ENCODE data around the gene KIAA0930.

GRCh38 chr22:45268958-45269844, 28.5 kb upstream of the KIAA0930 start:
- TF ChIP-seq CTCF (IDR thresholded peaks at IDR 0.05; ENCODE audit: low read length) (peak; percentile 80), EZH2 (IDR thresholded peaks at IDR 0.05; ENCODE audit: borderline replicate concordance, low read length) (no peak)
